Kidney (tissue), 14 donors: Measurements from ENCODE around the gene PDE1C. TPM values are rescaled to one million over a fixed set of nuclear protein-coding genes. Genes with fewer than 3 reads are reported as not detected.

Source experiments
- DNase-seq, 5 donors: peaks; one replicate each; pipeline ENCODE4 v3.0.0-alpha.2; 2013 to 2020
- FAIRE-seq: peaks from 2 replicates; lab custom pipeline; 2012; peaks lifted over from hg19 to GRCh38; lab: Jason Lieb, UNC
- H3K27ac ChIP-seq, 2 donors: one replicate each; pipeline ENCODE4 v1.7.0; 2013; ENCODE audit warnings: low read depth in 2 of 2, low read length in 2 of 2, inconsistent platforms in 1 of 2
- H3K27me3 ChIP-seq: one replicate; pipeline ENCODE4 v1.7.1; 2013; ENCODE audit warnings: low read length, inconsistent platforms; ENCODE audit not compliant: control insufficient read depth, insufficient read depth
- H3K36me3 ChIP-seq, 3 donors: one replicate each; pipeline versions ENCODE4 v1.7.0 to v1.7.1; 2013; ENCODE audit warnings: low read length in 3 of 3, control low read depth in 1 of 3, inconsistent platforms in 1 of 3; ENCODE audit not compliant: insufficient read depth in 3 of 3, control insufficient read depth in 2 of 3
- H3K4me1 ChIP-seq, 3 donors: one replicate each; pipeline versions ENCODE4 v1.7.0 to v1.7.1; 2013; ENCODE audit warnings: low read length in 3 of 3, inconsistent platforms in 1 of 3, low read depth in 1 of 3; ENCODE audit not compliant: control insufficient read depth in 2 of 3, insufficient read depth in 2 of 3
- H3K4me3 ChIP-seq, 3 donors: one replicate each; pipeline versions ENCODE4 v1.7.0 to v1.8.1; 2013; ENCODE audit warnings: low read length in 3 of 3, control low read depth in 1 of 3, inconsistent platforms in 1 of 3
- H3K9ac ChIP-seq, 3 donors: one replicate each; pipeline versions ENCODE4 v1.7.0 to v1.7.1; 2013; ENCODE audit warnings: low read length in 3 of 3, control low read depth in 1 of 3, inconsistent platforms in 1 of 3
- H3K9me3 ChIP-seq, 3 donors: one replicate each; pipeline versions ENCODE4 v1.7.0 to v1.7.1; 2013; ENCODE audit warnings: low read length in 3 of 3, control low read depth in 1 of 3, inconsistent platforms in 1 of 3; ENCODE audit not compliant: control insufficient read depth in 2 of 3, insufficient read depth in 1 of 3
- CTCF ChIP-seq: IDR thresholded peaks from 3 replicates; pipeline ENCODE4 v1.5.1; 2012; ENCODE audit warnings: mild to moderate bottlenecking, moderate library complexity, borderline replicate concordance; ENCODE audit not compliant: insufficient read depth; ENCODE audit errors: extremely low read depth
- intact Hi-C: fragments of 100-400 bp; cut with DNase I; formaldehyde crosslinking; loops from one replicate; pipeline ENCODE4 v1.11.1; 2022
- polyA plus RNA-seq: library from polyadenylated mRNA; stranded (reverse); fragments of 350-450 nt; fragmentation: Illumina TruSeq; extraction: RNeasy Lipid Tissue Mini Kit (QIAGEN cat#74804); gene quantifications from one replicate; pipeline ENCODE4 v1.2.3, GENCODE V29; 2014; ENCODE audit warnings: low read depth, low replicate concordance; ENCODE audit not compliant: insufficient read depth
- total RNA-seq: library from RNA; stranded (reverse); fragmentation: NEBNext Ultra II Directional; extraction: Animal tissue kit (Norgen Biotek cat#: 25700); gene quantifications from one replicate; pipeline ENCODE4 v1.2.1, GENCODE V29; 2021
- donor health status: control.
- donor health status: control.
- donor health status: control.
- donor health status: control.
- donor health status: control.
- donor health status: DM: yes; HTN: yes; CAD: no.
- donor health status: Normal renal cell carcinoma (clear cell type).

The PDE1C gene
- total and polyA plus RNA-seq, 2 donors from 2014 or later = 3.3 to 5.5 TPM

GRCh38 chr7:31805209-31805818 lies 264.9 kb downstream of the PDE1C start:
- H3K27ac ChIP-seq = no peak overlapping the region
- no peaks in the 10 kb centered on the region for H3K4me1 ChIP-seq
- intact Hi-C loops = no loop called here
- H3K9ac ChIP-seq = no peak overlapping the region
- H3K27me3 ChIP-seq = no peaks in the 10 kb centered on the region
- DNase-seq = no peak
- H3K36me3 ChIP-seq = no peaks in the 10 kb centered on the region
- TF ChIP-seq CTCF = no peak
- no peak for FAIRE-seq
- no peak overlapping the region for H3K4me3 ChIP-seq
- no peaks in the 10 kb centered on the region for H3K9me3 ChIP-seq

- Histone ChIP-seq H3K27ac (no peak overlapping the region), H3K4me3 (no peak overlapping the region), H3K36me3 (no peaks in the 10 kb centered on the region), H3K9ac (no peak overlapping the region), H3K27me3 (no peaks in the 10 kb centered on the region), H3K4me1 (no peaks in the 10 kb centered on the region), H3K9me3 (no peaks in the 10 kb centered on the region)
- FAIRE-seq (no peak), DNase-seq (no peak)
- no peak for TF ChIP-seq CTCF
- intact Hi-C loops = no loop called here
Measured at GRCh38 chr7:31796375-31796774, 273.8 kb downstream of the PDE1C start.

GRCh38 chr7:31794851-31795344 lies 275.3 kb downstream of the PDE1C start:
- DNase-seq (no peak), FAIRE-seq (no peak)
- intact Hi-C loops = no loop called here
- H3K27ac ChIP-seq = no peak overlapping the region
- no peaks in the 10 kb centered on the region for H3K36me3 ChIP-seq
- H3K4me3 ChIP-seq = no peak overlapping the region
- no peak for TF ChIP-seq CTCF
- H3K9me3 ChIP-seq = no peaks in the 10 kb centered on the region
- no peaks in the 10 kb centered on the region for H3K27me3 ChIP-seq
- no peaks in the 10 kb centered on the region for H3K4me1 ChIP-seq
- H3K9ac ChIP-seq = no peak overlapping the region

- no peak for FAIRE-seq
- no peak for TF ChIP-seq CTCF
- H3K9ac ChIP-seq = no peak overlapping the region
Measured at GRCh38 chr7:31791881-31792280, 278.3 kb downstream of the PDE1C start.

More at GRCh38 chr7:31791881-31792280, 278.3 kb downstream of the PDE1C start:
- H3K27ac ChIP-seq = no peak overlapping the region
- no peaks in the 10 kb centered on the region for H3K27me3 ChIP-seq
- intact Hi-C loops = no loop called here
- no peak for DNase-seq
- no peaks in the 10 kb centered on the region for H3K9me3 ChIP-seq
- no peak overlapping the region for H3K4me3 ChIP-seq
- H3K36me3 ChIP-seq = no peaks in the 10 kb centered on the region
- no peaks in the 10 kb centered on the region for H3K4me1 ChIP-seq
